ENCODE results near the gene A1BG. TPM values are rescaled to one million over a fixed set of nuclear protein-coding genes. Genes with fewer than 3 reads are reported as not detected.
"Not testable (repeated sequence)": the region's sequence is repeated elsewhere in the genome, so short reads cannot be mapped to it uniquely, and the experiment has no call there.

Gene A1BG
- total and polyA plus RNA-seq, 2 experiments from 2014 or later: 35.9 to 108 TPM

GRCh38 chr19:58317476-58318072 is 35.7 kb downstream of the A1BG start:
- Histone ChIP-seq H2AFZ (no peak overlapping the region), H3K4me1 (ENCODE audit: insufficient read depth) (no peaks in the 10 kb centered on the region), H3K9me3 (ENCODE audit: low read depth) (no peaks in the 10 kb centered on the region), H3K27me3 (no peaks in the 10 kb centered on the region), H3K27ac (no peak overlapping the region), H3K79me2 (no peaks in the 10 kb centered on the region), H3K4me3 (no peak overlapping the region), H3K36me3 (replicated peaks; ENCODE audit: insufficient read depth, low read depth) (no peaks in the 10 kb centered on the region), H4K20me1 (ENCODE audit: insufficient read depth, poor library complexity, severe bottlenecking) (no peaks in the 10 kb centered on the region), H3K9me2 (replicated peaks; ENCODE audit: insufficient read depth) (no peaks in the 10 kb centered on the region), H3K4me2 (no peak overlapping the region)
- 68% methylated on average over 7 of the region's 7 CpGs for WGBS (ENCODE audit: low lambda C conversion rate, missing lambda C conversion rate)
- no peak for TF ChIP-seq CTCF (IDR thresholded peaks at IDR 0.05; ENCODE audit: poor library complexity)
- DNase-seq (ENCODE audit: low spot score): peak; percentile 72

- no peak for TF ChIP-seq EZH2phosphoT487 (IDR thresholded peaks at IDR 0.05; ENCODE audit: low read depth, severe bottlenecking, unreplicated experiment)
- TF ChIP-seq CTCF (IDR thresholded peaks at IDR 0.05; ENCODE audit: poor library complexity): no peak
- no peak overlapping the region for H3K4me3 ChIP-seq
- H4K20me1 ChIP-seq (ENCODE audit: insufficient read depth, poor library complexity, severe bottlenecking): no peaks in the 10 kb centered on the region
- H3K27me3 ChIP-seq: no peaks in the 10 kb centered on the region
- H2AFZ ChIP-seq: no peak overlapping the region
- peak; percentile 1 for DNase-seq (ENCODE audit: low spot score)
- no peak overlapping the region for H3K27ac ChIP-seq
- 97% methylated on average over 2 of the region's 2 CpGs for WGBS (ENCODE audit: low lambda C conversion rate, missing lambda C conversion rate)
- H3K79me2 ChIP-seq: no peaks in the 10 kb centered on the region
- H3K4me1 ChIP-seq (ENCODE audit: insufficient read depth): no peaks in the 10 kb centered on the region
- H3K4me2 ChIP-seq: no peak overlapping the region
- H3K9me2 ChIP-seq (replicated peaks; ENCODE audit: insufficient read depth): no peaks in the 10 kb centered on the region
- no peaks in the 10 kb centered on the region for H3K36me3 ChIP-seq (replicated peaks; ENCODE audit: insufficient read depth, low read depth)
- no peaks in the 10 kb centered on the region for H3K9me3 ChIP-seq (ENCODE audit: low read depth)
These were observed 37.7 kb downstream of the A1BG start for GRCh38 chr19:58315580-58315979.

- Histone ChIP-seq H3K9me3 (ENCODE audit: low read depth) (no peaks in the 10 kb centered on the region), H3K27ac (no peak overlapping the region), H3K4me2 (no peak overlapping the region), H3K4me1 (ENCODE audit: insufficient read depth) (peaks cover 4% of the 10 kb centered on the region), H4K20me1 (ENCODE audit: insufficient read depth, poor library complexity, severe bottlenecking) (no peaks in the 10 kb centered on the region), H3K79me2 (peaks cover 25% of the 10 kb centered on the region), H2AFZ (no peak overlapping the region), H3K27me3 (no peaks in the 10 kb centered on the region), H3K9me2 (replicated peaks; ENCODE audit: insufficient read depth) (no peaks in the 10 kb centered on the region), H3K36me3 (replicated peaks; ENCODE audit: insufficient read depth, low read depth) (no peaks in the 10 kb centered on the region), H3K4me3 (no peak overlapping the region)
- 91% methylated on average over 7 of the region's 7 CpGs for WGBS (ENCODE audit: low lambda C conversion rate, missing lambda C conversion rate)
- no peak for DNase-seq (ENCODE audit: low spot score)
- TF ChIP-seq CTCF (IDR thresholded peaks at IDR 0.05; ENCODE audit: poor library complexity): no peak
- no peak for TF ChIP-seq EZH2phosphoT487 (IDR thresholded peaks at IDR 0.05; ENCODE audit: low read depth, severe bottlenecking, unreplicated experiment)
- no peak for TF ChIP-seq EZH2 (IDR thresholded peaks at IDR 0.05; ENCODE audit: borderline replicate concordance)
These were observed 41.9 kb downstream of the A1BG start for GRCh38 chr19:58311345-58311865.

GRCh38 chr19:58310685-58311084 is 42.6 kb downstream of the A1BG start:
- not testable (repeated sequence) for H3K27me3 ChIP-seq; H4K20me1 ChIP-seq (ENCODE audit: insufficient read depth, poor library complexity, severe bottlenecking); H2AFZ ChIP-seq; H3K36me3 ChIP-seq (replicated peaks; ENCODE audit: insufficient read depth, low read depth); H3K9me3 ChIP-seq (ENCODE audit: low read depth); H3K4me1 ChIP-seq (ENCODE audit: insufficient read depth); H3K4me3 ChIP-seq; DNase-seq (ENCODE audit: low spot score); H3K27ac ChIP-seq; H3K4me2 ChIP-seq; H3K9me2 ChIP-seq (replicated peaks; ENCODE audit: insufficient read depth)
- peak; percentile 32 for TF ChIP-seq CTCF (IDR thresholded peaks at IDR 0.05; ENCODE audit: poor library complexity)
- H3K79me2 ChIP-seq: peaks cover 32% of the 10 kb centered on the region
- 59% methylated on average over 13 of the region's 13 CpGs for WGBS (ENCODE audit: low lambda C conversion rate, missing lambda C conversion rate)
